NCI-H526 (cell line): ENCODE measurements around the gene FMO3.

ENCODE experiments used
- DNase-seq, 2 experiments: peaks; one replicate each; lab custom pipeline; 2025; lab: John Stamatoyannopoulos, UW

Gene FMO3

DNA sequence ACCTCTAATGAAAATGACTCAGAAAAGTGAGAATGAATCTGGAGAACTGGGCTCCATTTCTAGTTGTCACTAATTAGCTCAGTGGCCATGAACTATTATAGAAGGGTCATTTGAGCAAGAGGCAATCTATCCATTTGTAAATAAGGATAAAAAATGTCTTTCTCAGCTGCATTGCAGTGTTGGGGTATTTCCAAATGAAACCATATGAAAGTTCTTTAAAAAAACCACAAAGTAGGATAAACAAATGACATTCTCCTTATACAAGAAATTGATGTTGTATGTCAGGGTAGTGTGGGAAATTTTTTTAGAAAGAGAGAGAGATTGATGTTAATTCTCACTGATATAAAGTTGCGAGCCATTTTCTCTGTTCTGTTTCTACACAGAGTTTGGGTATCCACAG, 26.0 kb downstream of the FMO3 start:
- DNase-seq, result no peak

- DNase-seq, result no peak
Observed at GRCh38 chr1:171117085-171117484, 26.4 kb downstream of the FMO3 start.

DNA sequence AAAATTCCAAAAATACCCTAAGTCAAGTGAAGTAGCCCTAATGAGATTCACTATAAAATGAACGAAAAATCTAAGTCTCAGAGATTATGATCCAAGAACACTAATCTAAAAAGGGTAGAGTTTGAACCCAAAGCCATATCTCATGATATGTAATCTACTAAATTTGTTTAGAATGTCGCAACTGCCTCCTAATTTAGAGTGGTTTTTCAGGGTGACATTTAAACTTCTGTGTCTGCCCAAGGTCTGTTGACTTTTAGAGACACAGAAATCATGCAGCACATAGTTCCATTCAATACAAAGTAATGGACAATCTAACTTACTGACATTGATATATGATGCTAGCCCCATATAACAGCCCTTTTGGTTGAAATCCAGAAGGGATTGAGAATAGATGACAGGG, 28.9 kb downstream of the FMO3 start:
- DNase-seq, result no peak

DNA sequence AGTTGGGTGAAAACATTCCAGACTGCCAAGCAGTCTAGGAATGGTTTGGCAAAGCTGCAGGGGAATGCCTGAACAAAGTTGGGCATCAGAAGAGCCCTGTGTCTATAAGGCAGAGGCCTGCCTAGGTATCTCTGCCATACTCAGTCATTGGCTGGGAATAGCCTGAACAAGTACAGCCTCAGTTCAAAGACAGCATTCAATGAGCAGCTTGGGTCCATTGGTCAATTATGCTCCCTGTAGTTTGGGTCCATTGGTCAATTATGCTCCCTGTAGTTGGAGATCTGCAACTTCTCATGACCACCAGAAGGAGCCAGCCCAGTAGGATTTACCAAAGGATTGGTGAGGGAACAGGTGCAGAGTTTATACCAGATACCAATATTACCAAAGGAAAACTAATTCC, 31.6 kb downstream of the FMO3 start:
- DNase-seq, result no peak

- DNase-seq, result no peak
Observed at GRCh38 chr1:171122893-171123292, 32.2 kb downstream of the FMO3 start.

DNA sequence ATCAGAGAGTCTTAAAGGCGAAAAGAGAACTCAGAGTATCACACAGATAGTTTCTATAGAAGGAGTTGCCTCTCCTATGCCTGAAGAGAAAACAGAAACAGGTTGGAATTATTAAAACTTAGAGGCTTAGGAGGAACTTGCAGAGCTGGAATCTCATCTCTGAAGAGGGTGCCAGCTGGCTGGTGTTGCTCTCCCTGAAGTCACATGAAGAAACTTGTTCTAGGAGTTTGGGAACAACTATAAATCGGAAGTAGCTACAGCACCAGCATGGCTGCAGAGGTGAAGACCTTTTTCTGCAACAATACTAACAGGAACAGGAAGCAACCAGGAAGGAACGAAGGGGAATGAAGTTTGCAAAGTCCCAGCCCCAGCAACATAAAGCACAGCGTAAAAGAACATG, 35.8 kb downstream of the FMO3 start:
- DNase-seq, result no peak

- DNase-seq, result no peak
Observed at GRCh38 chr1:171127099-171127498, 36.4 kb downstream of the FMO3 start.

GRCh38 chr1:171127501-171127900, 36.8 kb downstream of the FMO3 start:
- DNase-seq, result no peak

GRCh38 chr1:171128463-171128862, 37.8 kb downstream of the FMO3 start:
- DNase-seq, result no peak

GRCh38 chr1:171134204-171134923, 43.7 kb downstream of the FMO3 start:
- DNase-seq, result no peak

DNA sequence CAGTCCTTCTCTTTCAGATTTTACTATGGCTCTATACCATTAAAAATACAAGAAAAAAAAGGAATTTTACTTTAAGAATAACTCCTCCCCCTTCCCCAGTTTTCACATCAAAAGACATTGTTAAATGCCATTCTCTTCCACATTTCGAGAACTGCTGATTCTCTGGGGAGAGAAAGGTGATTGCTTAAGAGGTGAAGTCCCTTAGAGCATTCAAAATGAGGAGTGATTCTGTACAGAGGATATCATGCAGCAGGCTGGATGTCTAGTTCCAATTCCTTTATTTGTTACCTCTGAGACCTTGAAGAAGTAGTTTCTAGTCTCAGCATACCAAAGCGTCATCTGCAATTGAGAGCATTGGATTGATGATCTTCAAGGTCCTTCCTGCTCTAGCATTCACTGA, 46.9 kb downstream of the FMO3 start:
- peak; percentile 70 to 74 for DNase-seq

GRCh38 chr1:171138980-171139379, 48.3 kb downstream of the FMO3 start:
- no peak for DNase-seq

- DNase-seq, result no peak
Observed at GRCh38 chr1:171139890-171140289, 49.2 kb downstream of the FMO3 start.

DNA sequence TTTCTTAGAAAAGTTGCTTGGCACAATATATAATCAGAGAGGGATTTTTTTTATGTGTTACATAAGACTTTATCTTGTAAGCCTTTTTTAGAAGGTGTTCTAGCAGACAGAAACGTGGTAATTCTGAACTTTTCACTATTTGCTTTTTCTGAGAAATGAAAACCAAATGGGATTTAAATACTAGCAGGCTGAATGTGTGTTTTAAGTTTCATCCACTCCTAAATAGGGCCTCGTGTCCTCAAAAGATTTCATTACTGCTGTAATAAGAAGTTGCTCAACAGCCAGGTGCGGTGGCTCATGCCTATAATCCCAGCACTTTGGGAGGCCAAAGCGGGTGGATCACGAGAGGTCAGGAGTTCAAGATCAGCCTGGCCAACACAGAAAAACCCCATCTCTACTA, 49.7 kb downstream of the FMO3 start:
- no peak for DNase-seq

DNA sequence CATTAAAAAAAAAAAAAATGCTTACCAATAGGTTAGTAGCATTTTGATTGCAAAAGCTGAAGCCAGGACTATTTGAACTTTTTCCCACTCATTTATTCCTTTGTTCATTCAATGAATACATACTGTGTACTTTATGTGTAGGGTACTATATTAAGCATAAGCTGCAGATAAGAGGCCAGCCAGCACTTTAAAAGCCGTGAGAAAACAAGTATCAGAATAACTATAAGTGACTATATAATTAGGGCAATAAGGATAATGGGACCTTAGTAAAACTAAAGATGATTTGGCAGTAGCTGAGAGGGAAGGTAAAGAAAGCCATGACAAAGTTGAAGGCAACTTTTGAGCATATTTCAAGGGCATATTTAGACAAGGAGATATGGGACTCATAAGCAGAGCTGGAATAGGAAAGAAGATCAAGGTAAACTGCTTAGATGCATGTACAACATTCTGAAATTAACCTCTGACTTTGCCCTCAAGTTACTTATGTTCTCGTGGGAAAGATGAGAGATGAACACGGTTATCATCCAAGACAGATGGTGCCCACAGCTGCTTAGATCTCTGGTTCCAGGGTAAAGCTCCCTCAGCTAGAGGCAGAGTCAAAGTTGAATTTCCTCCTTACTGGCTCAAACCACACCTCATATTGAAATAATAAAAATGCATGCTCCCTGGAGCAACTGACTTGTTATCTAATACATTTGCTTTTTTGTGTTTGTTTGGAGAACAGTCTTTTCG, 50.4 kb downstream of the FMO3 start:
- no peak for DNase-seq

- no peak for DNase-seq
Observed at GRCh38 chr1:171141688-171142415, 51.1 kb downstream of the FMO3 start.

DNA sequence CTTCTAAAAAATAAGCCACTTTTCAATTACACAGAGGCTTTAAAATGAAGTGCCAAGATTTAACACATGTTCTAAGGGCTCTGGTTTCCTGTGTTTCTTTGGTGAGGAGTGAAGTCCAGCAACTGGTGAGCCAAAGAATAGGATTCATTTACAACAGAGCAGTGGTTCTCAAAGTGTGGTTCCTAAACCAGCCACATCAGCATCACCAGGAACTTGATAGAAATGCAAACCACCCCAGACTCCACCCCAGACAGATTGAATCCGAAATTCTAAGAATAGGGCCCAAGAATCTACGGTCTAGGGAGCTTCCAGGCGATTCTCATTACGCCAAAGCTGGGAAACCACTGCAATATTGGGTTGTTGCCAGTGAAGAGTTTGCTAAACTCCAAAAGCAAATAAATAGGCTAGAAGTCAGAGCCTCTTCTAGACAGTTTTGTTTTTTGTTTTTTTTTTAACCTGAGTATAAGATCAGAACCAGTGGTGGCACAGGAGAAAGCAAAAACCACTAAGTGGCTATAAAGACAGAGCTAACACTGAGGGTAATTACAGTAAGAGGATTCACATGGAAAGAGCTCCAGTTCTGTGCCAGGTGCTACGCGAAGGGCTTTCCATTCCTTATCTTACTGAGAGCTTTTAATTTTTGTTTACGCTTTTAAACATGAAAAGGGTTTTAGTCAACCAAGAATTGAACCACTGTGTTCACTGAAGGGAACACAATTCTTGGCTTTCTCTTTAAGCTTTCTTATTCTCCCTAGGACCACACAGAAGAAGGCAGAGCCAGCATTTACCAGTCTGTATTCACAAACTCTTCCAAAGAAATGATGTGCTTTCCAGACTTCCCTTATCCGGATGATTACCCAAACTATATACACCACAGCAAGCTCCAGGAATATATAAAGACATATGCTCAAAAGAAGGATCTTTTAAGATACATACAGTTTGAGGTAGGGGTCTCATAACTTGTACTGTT, 52.0 kb downstream of the FMO3 start:
- no peak for DNase-seq

GRCh38 chr1:171150156-171150555, 59.5 kb downstream of the FMO3 start:
- DNase-seq, result no peak

- DNase-seq, result no peak
Observed at GRCh38 chr1:171152549-171152948, 61.8 kb downstream of the FMO3 start.

GRCh38 chr1:171155484-171155883, 64.8 kb downstream of the FMO3 start:
- no peak for DNase-seq

DNA sequence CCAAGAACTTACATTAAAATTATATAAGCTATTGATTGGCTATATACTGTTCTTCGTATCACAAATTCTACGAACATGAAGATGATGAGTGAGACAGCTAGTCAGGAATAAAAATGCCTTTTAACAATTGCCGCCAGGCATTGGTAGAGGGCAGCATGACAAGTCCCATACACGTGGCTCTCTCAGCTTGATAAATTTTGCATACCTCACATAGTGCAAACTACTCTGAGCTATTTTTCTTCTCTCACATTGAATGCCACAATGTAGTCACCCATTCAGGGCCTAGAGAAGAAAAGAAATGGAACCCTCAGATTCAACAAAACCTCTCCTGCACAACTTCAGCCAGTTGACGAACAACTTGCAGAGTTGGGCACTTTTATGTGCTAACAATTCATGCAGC, 67.4 kb downstream of the FMO3 start:
- peak in 1 of 2 experiments; percentile 26 for DNase-seq

DNA sequence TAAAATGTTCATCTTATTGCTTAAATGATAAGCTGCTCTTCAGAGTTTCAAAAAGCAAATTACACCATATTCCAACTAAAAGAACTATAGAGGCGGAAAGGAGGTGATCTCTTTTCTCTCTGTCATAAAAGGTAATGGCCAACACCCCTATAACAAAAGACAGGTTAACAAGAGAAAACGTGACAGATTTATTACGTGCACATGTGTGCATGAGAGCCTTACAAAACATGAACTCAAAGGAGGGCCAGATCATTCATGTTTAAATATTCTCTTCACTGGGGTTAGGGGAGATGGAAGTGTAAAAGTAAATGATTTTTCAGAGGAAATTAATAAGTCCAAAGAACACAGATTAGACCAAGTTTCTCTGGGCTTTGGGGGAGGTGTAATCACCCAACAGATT, 67.8 kb downstream of the FMO3 start:
- DNase-seq, result no peak
